ENCODE measurements around the gene NDUFA13.
A peak's percentile ranks its signal among the peaks of the same experiment; 100 is the strongest.

The NDUFA13 gene

DNA sequence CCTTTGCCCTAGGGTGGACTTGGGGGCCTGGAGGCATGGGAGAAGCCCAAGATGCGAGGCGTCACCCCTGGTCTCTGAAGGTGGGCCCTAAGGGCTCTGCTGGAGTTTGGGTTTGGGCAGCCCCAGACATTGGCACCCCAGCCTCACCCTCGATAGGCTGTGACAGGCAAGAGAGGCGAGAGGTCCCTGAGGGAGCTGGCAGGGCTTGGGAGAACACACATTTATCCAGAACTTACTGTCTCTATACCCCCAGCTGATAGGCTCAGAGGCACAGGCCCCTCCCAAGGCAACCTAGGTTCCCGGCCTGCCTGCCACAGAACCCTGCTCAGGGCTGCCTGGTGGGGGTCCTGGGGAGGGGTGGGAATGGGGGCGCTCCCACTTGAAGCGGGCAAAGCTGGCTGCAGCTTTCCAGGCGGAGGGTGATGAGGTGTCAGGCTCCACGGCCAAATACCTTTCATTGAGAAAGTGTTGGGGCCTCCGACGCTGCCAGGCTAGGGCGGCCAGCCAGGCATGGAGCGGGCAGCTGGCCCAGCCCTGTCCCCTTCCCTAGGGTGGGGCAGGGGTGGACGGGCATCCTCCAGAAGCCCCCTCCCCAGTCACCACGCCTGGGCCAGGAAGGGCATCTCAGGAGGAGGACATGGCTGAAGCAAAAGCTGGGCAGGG lies 31.8 kb downstream of the NDUFA13 start:
- no peak overlapping the region for H3K4me3 ChIP-seq (ENCODE audit: control insufficient read depth, low read depth, low read length)
- TF ChIP-seq CTCF (conservative IDR thresholded peaks at IDR 0.05; ENCODE audit: control insufficient read depth, insufficient read depth, low read depth, low read length) = no peak
- DNase-seq (ENCODE audit: low read depth) = no peak

- H3K4me3 ChIP-seq (ENCODE audit: control insufficient read depth, low read depth, low read length) = no peak overlapping the region
- DNase-seq (ENCODE audit: low read depth) = peak; percentile 34
- TF ChIP-seq CTCF (conservative IDR thresholded peaks at IDR 0.05; ENCODE audit: control insufficient read depth, insufficient read depth, low read depth, low read length) = no peak
These were observed 33.1 kb downstream of the NDUFA13 start for GRCh38 chr19:19548915-19549759.

DNA sequence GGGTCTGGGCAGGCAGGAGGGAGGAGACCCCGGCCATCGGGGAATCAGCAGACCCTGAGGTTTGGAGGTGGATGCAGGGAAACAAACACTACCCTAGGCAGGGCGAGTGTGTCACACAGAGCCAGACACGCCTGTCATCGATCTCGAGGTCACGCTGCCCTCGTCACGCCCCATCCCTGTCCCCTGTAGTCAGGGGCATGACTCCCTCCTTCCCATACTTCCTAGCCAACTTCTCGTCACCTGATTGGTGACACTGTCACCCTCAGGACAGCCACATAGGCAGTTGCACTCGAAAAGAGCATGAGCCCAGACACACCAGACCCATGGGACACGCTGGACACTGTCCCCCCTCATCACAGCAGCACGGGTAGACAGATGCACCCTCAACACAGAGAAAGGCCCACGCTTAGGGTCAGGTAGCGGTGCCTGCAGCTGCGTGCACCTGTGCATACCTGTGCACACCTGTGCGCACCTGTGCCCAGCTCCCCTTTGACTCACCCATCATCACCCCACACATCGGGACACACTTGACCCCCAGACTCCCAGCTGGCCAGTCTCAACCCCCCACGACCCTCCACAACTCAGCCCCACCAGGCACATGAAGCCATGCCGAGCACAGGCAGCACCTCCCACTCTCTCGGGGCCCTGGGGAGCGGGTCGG lies 33.9 kb downstream of the NDUFA13 start:
- no peak for DNase-seq (ENCODE audit: low read depth)
- no peak overlapping the region for H3K4me3 ChIP-seq (ENCODE audit: control insufficient read depth, low read depth, low read length)
- TF ChIP-seq CTCF (conservative IDR thresholded peaks at IDR 0.05; ENCODE audit: control insufficient read depth, insufficient read depth, low read depth, low read length) = no peak

GRCh38 chr19:19550485-19550929 lies 34.5 kb downstream of the NDUFA13 start:
- no peak overlapping the region for H3K4me3 ChIP-seq (ENCODE audit: control insufficient read depth, low read depth, low read length)
- TF ChIP-seq CTCF (conservative IDR thresholded peaks at IDR 0.05; ENCODE audit: control insufficient read depth, insufficient read depth, low read depth, low read length) = no peak
- DNase-seq (ENCODE audit: low read depth) = no peak

- DNase-seq (ENCODE audit: low read depth) = no peak
These were observed 35.2 kb downstream of the NDUFA13 start for GRCh38 chr19:19550972-19551852.

More at GRCh38 chr19:19550972-19551852, 35.2 kb downstream of the NDUFA13 start:
- H3K4me3 ChIP-seq (ENCODE audit: control insufficient read depth, low read depth, low read length) = no peak overlapping the region
- TF ChIP-seq CTCF (conservative IDR thresholded peaks at IDR 0.05; ENCODE audit: control insufficient read depth, insufficient read depth, low read depth, low read length) = no peak
